GM19397 (cell line): ENCODE results near the gene NUB1.

ENCODE experiments used
- ATAC-seq: cut with Tn5 transposase; IDR thresholded peaks from one replicate; pipeline ENCODE4 v1.9.1; 2021; ENCODE audit warnings: mild to moderate bottlenecking, moderate library complexity; ENCODE audit not compliant: unreplicated experiment

The NUB1 gene

DNA sequence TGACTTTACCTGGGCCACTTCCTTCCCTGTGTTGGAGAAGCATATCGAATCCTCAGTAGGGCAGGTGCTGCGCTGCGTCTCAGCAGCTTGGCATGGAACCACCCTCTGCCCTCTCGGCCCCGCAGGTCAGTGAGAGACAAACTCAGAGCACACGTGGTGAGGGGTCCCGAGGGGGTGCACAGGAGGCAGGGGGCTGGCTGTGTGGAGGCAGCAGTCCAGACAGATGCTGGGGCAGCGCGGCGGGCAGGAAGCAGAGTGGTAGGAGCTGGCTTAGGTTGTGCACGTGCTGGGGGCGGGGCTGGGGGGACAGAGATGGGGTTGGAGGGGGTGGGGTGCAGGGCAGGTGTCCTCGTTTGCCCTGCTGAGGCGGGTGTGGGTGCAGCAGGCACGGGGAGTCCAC, 33.1 kb downstream of the NUB1 start:
- no peak for ATAC-seq

DNA sequence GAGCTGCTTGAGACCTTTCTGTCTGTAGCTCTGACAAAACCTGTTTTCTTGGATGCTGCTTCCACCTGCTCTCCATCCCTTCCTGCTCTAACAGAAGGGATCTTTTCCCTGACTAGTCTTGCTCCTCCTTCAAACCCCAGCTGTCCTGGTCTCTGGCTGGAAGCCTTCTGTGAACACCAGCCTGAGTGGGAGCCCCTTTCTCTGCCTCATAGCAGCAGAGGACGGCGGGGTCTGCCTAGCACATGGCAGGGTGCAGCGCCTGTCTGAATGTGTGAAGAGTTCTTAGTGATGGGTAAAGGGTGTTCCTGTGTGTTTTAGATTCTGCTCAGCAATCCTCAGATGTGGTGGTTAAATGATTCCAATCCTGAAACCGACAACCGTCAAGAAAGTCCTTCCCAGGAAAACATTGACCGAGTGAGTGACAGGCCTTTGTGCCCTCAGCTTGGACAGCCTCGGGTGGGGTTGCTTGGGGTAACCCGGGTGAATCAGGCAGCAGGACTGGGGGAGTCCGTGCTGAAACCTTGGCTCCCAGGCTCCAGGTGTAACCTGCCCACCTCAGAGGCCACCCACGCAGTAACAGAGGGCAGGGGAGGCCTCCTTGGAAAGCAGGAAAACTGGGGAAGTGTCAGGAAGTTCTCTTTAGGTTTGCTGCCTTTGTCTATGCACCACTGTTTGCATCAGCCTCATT, 34.1 kb downstream of the NUB1 start:
- ATAC-seq = no peak

DNA sequence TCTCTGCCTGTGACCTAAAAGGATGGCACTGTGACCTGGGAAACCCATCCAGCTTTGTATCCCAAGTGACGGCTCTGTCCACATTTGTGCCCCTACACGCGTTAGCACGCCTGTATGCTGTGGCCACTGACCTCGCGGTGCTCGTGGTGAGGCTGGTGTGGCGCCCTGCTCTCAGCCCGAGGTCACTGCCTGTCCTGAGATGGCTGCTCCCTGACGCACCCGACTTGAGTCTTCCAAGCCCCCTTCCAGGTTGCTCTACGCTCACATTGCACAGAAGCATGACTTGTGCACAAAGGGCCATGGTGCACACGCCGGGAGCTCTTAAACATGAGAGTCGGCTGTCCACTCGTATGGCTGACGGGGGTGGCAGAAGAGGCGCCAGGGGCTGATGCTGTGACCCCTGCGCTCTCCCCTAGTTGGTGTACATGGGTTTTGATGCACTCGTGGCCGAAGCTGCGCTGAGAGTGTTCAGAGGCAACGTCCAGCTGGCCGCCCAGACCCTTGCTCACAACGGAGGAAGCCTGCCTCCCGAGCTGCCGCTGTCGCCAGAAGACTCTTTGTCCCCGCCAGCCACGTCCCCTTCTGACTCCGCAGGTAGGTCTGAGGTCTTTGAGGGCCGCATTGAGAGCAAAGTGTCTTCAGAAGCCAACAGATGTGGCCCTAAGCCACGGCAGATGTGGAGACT, 34.7 kb downstream of the NUB1 start:
- no peak for ATAC-seq

DNA sequence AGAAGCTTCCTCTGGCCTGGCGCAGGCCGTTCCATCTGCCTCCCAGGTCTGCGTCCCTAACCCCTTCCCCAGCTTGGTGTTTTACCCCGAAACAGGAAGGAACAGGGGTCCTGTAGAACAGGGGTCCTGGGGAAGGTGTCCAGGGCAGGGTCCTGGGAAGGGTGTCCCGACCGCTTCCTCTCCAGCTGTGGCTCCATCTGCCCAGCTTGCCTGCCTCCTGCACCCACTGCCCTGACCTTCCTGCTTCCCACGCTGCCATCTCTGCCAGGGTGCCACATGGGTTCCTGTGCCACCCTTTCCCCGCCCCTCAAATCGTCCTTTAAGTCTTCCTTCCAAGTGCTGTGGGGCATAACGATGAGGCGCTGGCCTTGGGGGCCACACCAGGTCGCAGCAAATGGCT, 35.8 kb downstream of the NUB1 start:
- ATAC-seq = no peak

DNA sequence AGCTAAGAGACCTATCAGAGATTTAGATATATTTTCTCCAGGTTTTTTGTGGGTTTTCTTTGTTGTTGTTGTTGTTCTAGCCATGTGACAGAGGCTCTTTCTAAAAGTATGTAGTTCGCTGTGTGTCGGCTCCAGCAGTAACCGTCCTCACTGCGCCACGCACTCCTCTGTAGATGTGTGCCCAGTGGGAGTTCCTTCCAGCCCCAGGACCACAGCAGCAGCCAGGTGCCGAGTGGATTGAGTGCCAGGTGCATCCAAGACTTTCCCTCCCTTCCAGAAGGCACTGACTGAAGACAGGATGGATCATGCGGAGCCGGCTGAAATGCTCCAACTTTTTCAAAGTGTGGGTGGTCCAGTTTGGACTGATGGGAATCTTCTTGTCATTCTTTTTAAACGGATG, 36.4 kb downstream of the NUB1 start:
- no peak for ATAC-seq

DNA sequence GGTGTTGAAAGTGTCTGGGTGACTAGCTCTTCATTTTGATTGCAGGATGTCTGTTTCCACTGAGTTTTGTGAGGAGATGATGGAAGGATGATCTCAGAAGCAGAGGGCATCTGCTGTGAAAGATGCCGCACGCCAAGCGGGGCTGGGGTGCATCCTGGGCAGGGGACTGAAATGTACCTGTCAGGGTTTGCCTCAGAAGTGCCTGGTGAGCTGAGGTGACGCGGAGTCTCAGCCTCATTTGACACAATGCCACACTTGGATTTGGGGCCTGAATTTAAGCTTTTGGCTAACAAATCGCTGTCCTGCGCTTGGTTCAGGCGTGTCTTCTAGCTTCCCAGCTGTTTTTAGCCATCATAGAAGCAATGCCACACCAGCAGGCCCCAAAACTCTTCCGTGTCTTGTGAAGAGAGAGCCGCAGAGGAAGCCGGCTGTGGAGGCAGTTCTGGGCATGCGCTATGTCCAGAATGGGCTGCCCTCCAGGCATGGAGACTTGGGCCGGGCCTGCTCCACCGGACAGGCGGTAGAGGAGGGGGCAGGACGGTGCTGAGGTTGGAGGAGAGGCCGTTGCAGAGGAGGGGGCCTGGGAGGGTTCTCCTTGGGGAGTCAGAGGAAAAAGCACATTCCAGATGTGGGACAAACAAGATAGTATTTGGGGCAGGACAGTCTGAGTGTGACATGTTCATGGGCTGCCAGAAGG, 37.0 kb downstream of the NUB1 start:
- no peak for ATAC-seq

DNA sequence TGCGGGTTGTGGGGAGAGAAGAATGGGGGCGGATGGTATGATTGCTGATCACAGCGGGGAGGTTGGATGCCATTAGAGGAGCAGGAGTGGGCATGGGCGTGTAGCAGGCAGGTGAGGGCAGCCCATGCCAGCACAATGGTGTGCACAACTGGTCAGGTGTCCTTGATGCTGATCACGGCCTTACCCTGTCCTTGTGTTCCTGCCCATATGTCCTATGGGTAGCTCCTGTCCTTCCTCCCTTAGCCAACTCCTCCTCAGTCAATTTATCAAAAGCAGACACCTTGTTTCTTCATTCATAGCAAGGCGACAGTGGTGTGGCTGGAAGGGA, 37.5 kb downstream of the NUB1 start:
- ATAC-seq = no peak

DNA sequence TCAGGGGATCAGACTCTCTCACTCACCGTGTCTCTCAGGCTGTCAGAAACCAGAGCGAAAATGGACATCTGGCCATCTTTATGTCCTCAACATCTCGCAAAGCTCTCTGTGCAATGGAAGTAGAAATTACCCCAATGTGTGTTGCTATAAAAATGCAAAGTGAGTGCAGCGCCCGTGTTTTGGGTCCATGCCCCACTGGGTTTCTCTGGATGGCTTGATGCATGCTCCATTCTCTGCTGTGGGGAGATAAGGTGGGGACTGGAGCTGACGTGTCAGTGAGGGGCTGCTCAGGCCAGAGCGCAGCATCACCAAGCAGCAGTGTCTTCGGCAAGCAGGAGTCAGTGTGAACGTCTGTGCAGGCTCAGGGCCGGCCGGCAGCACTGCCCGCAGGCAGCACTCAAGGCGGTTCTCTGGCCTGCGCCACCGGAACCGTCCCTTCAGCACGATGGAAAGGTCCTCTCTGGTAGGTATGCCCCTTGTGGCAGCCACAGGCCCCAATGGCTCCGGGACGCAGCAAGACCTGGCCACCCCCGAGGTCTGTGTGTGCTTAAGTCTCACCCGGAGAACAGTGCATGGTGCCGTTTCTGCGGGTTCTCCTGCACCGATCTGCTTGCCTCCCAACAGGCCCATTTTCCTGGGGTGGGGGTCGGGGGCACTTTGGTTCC, 38.1 kb downstream of the NUB1 start:
- ATAC-seq = no peak

DNA sequence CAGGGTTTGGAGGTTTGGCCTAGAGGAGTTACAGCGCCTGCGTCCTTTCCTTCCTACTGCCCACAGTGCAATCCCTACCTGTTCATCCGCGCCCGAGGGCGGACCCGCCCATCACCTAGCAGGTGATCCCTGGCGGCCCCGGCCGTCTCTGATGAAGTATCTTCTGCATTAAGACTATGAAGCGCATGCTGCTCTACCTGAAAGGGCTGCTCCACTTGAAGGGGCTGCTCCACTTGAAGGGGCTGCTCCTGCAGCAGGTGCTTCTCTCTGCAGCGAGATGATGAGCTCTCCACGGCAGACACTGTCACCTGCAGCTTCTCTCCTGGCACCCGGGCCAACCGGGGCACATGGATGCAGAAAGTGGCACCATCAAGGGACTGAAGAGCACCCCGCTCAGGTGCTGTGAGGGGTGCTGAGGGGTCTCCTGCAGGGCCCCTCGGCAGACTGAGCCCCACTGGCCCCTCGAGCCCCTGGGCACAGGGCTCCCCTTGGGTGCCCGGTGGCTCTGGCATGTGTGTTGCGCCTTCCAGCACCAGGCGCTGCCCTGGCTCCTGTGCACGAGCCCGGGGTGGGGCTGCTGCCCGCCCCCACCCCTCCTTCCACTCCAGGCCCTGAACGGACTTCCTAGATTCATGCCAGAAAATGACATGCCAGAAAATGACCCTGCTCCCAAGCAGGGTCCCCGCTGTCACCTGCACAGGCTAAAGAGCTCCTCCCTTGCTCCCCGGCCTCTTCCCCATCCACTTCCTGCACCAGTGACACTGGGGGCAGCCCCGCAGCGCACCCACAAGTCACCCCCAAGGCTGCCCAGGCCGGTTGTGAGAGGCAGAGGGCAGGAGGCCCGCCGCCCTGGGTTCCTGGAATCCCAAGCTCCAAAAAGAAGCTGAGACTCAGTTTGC, 38.8 kb downstream of the NUB1 start:
- no peak for ATAC-seq

DNA sequence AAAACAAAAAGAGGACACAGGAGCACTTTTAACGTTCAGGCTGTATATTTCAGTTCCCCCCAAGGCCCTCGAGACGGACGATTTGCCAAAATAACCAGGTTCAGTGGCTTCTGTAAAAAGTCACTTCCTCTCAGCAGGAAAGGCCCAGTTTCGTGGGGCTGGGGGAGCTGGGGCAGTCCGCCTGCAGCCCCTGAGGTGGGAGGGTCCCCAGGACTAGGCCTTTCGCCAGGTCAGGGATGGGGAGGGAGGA, 39.4 kb downstream of the NUB1 start:
- ATAC-seq = no peak

DNA sequence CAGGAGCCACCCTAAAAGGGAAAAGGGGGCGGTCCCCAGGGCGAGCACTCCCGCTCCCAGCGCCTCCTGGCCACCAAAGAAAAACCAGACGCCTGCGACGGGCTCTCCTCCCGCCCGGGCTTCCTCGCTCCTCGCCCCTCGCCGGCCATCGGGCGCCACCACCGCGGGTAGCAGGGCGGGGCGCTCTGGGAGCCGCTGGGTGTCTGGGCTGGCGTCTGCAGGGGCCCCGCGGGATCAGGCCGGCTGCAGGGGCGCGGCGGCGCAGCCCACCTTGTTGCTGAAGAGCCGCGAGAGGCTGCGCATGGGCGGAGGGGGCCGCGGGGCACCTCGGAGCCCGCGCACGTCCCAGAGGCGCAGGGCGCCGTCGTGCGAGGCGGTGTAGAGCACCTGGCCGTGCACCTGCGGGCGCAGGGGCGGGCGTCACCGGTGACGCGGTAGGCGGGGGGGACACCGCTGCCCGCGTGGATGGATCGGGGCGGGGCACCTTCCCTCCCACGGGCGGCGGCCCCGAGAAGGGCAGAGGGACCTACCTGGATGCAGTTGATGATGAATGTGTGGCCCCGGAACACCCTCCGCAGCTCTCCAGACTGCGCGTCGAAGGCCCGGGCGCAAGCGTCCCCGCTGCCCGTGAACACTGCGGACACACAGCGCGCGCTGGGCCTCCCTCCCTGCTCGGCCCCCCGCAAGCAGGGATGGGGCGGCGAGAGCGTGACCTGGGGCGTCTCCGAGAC, 39.9 kb downstream of the NUB1 start:
- no peak for ATAC-seq

DNA sequence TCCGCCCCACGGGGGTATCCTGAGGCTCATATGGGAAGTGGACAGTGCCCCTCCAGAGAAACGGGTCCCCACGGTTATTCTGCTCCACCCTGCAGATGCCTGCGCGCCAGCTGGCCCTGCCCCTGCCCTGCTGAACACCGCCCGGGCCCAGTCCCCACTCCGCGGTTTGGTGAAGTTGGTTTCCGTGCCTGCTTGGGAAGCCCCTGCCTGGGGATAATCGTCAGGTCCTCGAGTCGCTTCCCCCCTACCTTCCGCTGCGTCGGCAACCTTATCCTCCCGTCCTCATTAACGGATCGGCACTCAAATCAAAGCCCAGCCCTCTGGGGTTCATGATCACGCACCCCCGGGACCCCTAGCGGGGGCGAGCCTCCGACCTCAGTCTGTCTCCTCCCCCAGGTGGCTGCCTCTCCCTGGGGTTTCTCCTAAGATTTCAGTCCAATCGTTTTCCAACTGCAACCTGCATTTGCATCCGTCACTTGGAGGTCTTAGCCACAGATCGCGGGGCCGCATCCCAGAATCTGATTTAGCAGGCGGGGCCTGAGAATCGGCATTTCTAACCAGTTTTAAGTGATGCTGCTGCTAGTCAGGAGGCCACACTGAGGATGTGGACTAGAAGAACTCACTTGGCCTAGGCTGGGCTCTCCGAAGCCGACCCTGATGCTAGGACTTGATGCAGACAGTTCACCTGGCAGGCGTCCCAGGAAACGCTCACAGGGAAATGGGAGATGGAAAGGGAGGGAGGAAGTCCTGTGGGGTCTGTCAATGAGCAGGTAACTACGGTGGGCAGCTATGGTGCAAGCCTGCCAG, 40.7 kb downstream of the NUB1 start:
- ATAC-seq = no peak

DNA sequence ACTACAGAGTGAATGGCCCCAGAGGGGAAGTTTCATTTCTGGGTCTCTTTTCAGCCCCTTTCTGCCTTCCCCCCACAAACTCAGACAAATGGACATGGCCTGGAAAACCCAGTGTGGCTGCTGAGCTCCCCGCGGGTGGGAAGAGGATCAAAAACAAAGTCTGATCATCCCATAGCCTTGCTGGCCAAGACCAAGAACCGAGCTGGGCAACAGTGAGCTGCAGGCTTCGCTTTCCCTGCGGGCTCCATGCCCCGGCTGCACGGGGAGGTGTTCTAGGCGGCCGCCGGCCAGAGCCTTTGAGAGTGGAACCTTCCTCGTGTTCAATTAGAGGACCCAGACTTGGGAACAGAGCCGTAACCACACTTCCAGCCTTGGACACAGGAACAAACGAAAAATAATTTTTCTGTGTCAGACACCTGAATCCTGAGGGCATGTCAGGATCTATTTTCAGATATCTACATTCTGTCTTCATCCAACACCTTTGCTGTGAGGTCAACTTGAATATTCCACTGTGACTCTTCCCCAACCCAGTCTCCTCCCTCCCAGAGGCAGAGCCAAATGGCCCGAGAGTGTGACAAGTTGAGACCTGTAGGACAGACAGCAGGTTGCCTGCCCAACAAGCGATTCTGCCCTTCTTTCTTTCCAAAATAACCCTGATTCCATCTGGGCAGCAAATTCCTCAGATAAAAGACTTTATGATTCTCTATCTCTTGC, 42.2 kb downstream of the NUB1 start:
- ATAC-seq = no peak

DNA sequence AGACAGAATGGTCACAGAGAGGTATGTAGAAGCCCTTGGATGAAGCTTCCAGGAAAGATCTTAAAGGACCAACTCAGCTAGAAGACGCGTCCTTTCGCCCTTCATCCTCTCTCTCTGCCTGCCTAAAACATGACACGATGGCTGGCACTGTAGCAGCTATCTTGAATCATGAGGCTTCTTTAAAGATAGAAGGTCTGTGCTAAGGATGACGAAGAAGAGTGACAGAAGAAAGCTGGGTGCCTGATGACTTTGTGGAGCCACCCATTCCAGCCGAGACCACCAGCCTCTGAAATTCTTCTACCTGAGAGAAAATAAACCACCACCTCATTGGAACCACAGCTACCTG, 42.7 kb downstream of the NUB1 start:
- ATAC-seq = no peak

DNA sequence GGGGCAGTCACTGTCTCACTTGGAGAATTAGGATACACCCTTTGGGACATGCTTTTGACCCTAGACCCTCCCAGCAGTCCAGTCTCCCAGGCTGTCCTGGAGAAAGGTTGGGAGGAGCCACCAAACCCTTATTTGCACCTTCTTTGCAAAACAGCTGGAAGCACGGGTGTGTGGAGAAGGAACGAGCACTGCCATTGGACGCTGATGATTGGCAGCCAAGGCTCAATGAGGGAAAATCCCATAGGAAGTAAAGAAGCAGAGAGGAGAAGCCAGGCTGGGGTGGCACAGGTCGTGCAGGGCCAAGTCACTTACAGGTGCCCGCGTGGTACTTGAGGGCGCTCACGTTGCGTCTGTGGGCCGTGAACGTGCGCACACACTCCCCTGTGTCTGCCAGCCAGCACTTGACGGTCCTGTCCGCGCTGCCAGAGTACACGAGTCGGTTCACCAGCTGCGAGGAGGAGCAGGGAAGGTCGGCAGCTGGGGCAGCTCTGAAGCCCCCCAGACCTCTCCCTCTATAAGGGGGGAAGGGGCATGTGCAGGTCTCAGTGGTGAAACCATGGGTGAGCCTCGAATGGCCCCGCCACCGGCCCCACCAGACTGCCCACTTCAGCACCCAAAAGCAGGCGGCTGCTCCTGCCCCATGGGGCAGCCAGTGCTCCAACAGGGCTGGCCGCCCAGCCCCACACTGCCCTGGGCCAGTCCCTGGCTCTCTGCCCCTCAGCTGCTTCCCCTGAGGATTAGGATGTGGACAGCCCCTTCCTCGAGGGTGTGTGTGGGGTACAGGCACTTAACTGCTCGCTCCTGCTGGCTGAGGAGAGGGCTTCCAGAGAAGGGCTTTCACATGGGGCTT, 43.4 kb downstream of the NUB1 start:
- ATAC-seq = no peak

DNA sequence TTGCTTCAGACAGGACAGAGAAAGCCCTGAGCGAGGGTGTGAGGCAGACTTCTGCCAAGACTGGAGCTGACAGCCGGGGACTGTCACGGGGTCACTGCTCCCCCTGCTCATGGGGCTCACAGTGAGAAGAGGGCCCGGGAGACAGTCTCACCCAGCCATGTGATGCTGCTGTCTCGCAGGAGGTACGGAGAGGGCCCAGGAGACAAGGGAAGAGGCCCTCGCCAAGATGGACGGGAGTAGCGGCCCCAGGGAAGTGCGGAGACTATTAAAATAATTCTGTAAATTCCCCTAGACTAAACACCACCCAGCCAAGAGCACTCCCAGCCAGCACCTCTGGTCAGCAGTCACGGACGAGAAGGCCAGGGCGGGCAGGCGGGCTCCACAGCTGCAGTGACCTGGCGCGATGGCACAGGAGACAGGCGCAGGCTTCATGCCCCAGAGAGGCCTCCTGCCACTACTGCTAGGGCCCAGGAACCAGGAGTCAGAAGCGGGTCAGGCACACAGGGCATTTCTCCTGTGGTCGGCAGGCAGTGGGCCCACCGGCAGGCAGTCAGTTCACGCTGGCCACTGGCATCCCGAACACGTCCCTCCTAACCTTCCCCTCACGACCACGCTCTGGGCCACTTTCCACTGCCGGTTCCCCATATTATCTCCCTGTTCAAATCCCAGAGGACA, 44.2 kb downstream of the NUB1 start:
- ATAC-seq = no peak

DNA sequence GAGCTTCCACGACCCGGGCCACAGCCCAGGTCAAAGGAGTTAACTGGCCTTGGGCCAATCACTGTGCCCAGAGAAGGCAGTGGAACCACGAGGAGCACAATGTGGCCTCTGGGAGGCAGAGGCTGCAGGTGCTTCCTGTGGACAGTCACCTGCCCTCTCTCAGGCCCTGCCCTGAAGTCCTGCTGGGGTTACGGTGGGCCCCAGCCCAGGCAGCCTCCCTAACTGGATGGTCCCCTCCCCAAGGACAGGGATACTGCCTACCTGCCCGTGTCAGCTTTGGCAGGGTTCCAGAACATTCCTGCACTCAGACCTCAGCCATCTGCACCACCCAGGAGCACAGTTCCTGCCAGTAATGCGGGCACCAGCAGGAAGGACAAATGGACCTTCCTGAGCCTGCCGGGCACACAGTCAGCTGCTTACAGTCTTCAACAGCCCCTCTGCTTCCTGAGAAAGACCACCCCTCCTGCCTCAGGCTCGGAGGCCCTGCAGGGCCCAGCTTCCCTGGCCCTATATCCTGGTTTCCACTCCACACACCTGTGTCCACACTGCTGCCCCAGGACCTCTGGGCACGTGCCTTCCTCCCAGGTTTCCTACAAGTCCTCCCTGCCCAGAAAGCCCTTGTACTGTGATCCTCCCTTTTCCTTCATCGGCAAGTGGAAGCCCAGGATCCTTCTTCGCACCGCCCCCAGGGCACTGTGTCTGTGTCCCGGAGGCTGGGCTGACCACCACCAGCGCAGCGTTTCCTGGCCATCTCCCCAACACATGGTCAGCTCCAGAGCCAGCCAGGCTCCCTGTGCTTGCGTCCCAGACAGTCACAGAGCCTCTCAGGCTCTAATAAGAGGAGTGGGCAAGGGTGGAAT, 44.9 kb downstream of the NUB1 start:
- ATAC-seq = no peak
